Measurements from ENCODE around the gene PHKA2.
A peak's percentile ranks its signal among the peaks of the same experiment; 100 is the strongest.

Gene PHKA2

DNA sequence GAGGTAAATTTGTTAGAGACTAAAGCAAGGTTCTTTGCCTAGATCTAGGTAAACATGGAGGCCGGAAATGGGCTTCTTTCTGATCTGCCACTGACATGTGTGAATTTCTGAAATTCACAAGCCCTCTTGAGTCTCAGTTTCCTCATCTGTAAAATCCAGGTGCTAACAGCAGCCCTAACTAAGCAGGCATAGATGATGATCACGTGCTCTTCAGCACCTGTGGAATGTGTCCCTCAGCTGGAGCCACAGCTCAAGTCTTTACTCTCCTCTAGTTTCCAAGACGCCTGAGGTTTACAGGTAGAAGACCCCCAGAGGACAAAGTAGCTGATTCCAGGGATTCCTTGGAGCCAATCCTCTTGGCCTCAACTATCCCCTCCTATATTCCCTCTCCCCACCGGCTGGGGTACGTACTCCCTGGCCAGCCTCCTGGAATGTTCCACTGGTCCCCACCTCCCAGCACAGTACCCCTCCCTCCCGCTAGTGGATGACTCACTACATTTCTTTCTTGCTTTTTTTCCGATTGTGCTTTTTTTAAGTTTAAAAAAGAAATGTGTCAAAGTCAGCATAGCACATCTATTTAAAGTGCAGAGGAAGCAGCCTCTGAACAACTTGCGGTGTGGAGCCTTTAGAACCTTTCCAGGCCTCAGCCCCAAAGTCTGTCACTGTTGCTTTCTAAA lies 98.4 kb downstream of the PHKA2 start:
- peak; percentile 18 to 48 for DNase-seq (ENCODE audit: low read depth in 2 of 2)
- peak overlapping the region; percentile 11 to 41 for H3K4me3 ChIP-seq (replicated peaks in 1 of 2; ENCODE audit: low read depth in 2 of 2, low read length in 2 of 2)
- TF ChIP-seq CTCF (IDR thresholded peaks at IDR 0.05; ENCODE audit: low read depth, low read length), result no peak

DNA sequence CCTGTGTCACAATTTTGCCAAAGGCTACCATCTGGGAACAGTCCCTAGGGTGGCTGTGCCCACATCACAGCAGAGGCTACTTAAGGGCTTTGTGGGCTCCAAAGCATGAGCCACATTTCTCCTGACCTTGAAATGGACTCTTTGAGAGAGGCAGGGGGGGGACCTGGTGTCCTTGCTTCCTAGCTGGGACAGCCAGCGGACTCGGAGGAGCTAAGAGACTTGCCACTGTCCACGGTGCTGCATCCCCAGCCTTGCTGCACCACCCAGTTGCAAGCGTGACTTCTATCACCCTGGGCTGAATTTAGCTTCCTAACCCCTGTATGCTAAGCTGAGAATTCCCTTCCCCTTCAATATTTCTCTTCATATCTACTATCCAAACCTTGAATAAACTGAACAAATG lies 99.0 kb downstream of the PHKA2 start:
- H3K4me3 ChIP-seq (replicated peaks in 1 of 2; ENCODE audit: low read depth in 2 of 2, low read length in 2 of 2), result no peak overlapping the region
- peak in 1 of 2 donors; percentile 9 for DNase-seq (ENCODE audit: low read depth in 2 of 2)
- no peak for TF ChIP-seq CTCF (IDR thresholded peaks at IDR 0.05; ENCODE audit: low read depth, low read length)

DNA sequence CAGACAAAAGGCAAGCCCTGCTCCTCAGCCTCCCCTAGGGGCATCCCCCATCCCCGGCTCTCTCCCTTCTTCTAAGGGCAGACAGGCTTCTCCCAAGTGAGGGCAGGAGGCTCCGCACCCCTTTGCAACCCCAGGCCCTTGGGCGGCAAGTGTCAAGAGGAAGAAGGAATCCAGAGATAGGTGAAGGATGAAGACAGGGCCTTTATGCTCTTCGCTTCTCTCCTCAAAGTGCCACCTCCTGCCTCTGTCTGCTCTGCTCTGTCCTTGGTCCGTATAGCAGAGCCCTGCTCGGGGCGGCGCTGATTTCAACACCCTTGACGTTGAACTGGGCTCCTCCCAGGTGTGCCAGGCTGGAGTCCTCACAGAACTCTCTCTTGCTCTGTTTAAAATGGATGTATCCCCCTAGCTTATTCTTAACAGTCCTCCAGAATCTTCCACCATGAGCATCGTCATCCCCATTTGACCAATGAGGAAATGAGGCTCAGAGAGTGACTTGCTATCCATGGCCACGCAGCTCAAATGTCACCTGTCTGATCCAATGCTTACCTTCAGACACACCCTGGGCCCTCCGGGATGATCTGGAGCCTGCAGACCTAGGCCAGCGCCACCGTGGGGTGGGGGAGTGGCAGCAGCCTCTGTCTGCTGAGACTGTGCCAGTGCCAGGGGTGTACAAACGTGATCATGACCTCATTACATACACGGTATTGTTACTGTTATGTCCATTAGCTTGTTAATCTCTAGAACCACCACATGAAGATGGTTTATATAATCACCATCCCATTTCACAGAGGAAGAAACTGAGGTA lies 99.8 kb downstream of the PHKA2 start:
- H3K4me3 ChIP-seq (replicated peaks in 1 of 2; ENCODE audit: low read depth in 2 of 2, low read length in 2 of 2), result no peak overlapping the region
- TF ChIP-seq CTCF (IDR thresholded peaks at IDR 0.05; ENCODE audit: low read depth, low read length), result no peak
- no peak for DNase-seq (ENCODE audit: low read depth in 2 of 2)

GRCh38 chrX:18883234-18883960 lies 100.5 kb downstream of the PHKA2 start:
- H3K4me3 ChIP-seq (replicated peaks in 1 of 2; ENCODE audit: low read depth in 2 of 2, low read length in 2 of 2), result no peak overlapping the region
- DNase-seq (ENCODE audit: low read depth in 2 of 2), result no peak
- TF ChIP-seq CTCF (IDR thresholded peaks at IDR 0.05; ENCODE audit: low read depth, low read length), result no peak

DNA sequence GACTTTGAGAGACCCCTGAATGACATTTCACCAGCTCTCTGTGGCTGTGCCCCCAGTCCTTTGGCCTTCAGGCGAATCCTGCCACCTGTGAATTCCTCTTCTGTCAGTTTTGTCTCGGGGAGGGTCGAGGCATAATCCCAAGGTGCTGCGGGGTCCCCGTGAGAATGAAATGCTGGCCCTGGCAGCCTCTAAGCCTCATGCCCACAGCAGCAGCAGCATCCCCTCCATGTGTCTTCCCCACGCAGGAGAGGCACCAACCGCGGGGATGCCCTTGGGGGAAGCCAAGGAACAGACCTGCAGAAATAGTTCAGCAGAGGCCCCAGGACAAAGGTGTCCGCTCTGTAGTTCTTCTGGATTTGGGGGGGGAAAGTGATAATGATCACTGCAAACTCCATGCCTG lies 104.8 kb downstream of the PHKA2 start:
- no peak for DNase-seq (ENCODE audit: low read depth in 2 of 2)
- no peak overlapping the region for H3K4me3 ChIP-seq (replicated peaks in 1 of 2; ENCODE audit: low read depth in 2 of 2, low read length in 2 of 2)
- TF ChIP-seq CTCF (IDR thresholded peaks at IDR 0.05; ENCODE audit: low read depth, low read length), result no peak

GRCh38 chrX:18877469-18877868 lies 106.4 kb downstream of the PHKA2 start:
- no peak for DNase-seq (ENCODE audit: low read depth in 2 of 2)
- H3K4me3 ChIP-seq (replicated peaks in 1 of 2; ENCODE audit: low read depth in 2 of 2, low read length in 2 of 2), result no peak overlapping the region
- no peak for TF ChIP-seq CTCF (IDR thresholded peaks at IDR 0.05; ENCODE audit: low read depth, low read length)

All from cardiac fibroblast (primary cell).